ENCODE results near the gene SGF29.
"Not testable (repeated sequence)": the region's sequence is repeated elsewhere in the genome, so short reads cannot be mapped to it uniquely, and the experiment has no call there.

The SGF29 gene

GRCh38 chr16:28563218-28563617, 9.5 kb downstream of the SGF29 start:
- DNase-seq (ENCODE audit: low read depth in 2 of 3, low spot score in 2 of 3): no peak

- not testable (repeated sequence) for DNase-seq (ENCODE audit: low read depth in 2 of 3, low spot score in 2 of 3)
Measured at GRCh38 chr16:28566233-28566925, 12.7 kb downstream of the SGF29 start.

GRCh38 chr16:28567292-28567691, 13.6 kb downstream of the SGF29 start:
- DNase-seq (ENCODE audit: low read depth in 2 of 3, low spot score in 2 of 3): no peak

- DNase-seq (ENCODE audit: low read depth in 2 of 3, low spot score in 2 of 3): no peak
Measured at GRCh38 chr16:28569021-28569420, 15.3 kb downstream of the SGF29 start.

- DNase-seq (ENCODE audit: low read depth in 2 of 3, low spot score in 2 of 3): no peak
Measured at GRCh38 chr16:28569968-28570752, 16.4 kb downstream of the SGF29 start.

GRCh38 chr16:28572696-28573510, 19.2 kb downstream of the SGF29 start:
- DNase-seq (ENCODE audit: low read depth in 2 of 3, low spot score in 2 of 3): no peak

- no peak for DNase-seq (ENCODE audit: low read depth in 2 of 3, low spot score in 2 of 3)
Measured at GRCh38 chr16:28573738-28574718, 20.3 kb downstream of the SGF29 start.

GRCh38 chr16:28574925-28575324, 21.2 kb downstream of the SGF29 start:
- DNase-seq (ENCODE audit: low read depth in 2 of 3, low spot score in 2 of 3): no peak

GRCh38 chr16:28575446-28576109, 21.9 kb downstream of the SGF29 start:
- DNase-seq (ENCODE audit: low read depth in 2 of 3, low spot score in 2 of 3): no peak

GRCh38 chr16:28580726-28581315, 27.1 kb downstream of the SGF29 start:
- DNase-seq (ENCODE audit: low read depth in 2 of 3, low spot score in 2 of 3): no peak

GRCh38 chr16:28585674-28586073, 32.0 kb downstream of the SGF29 start:
- no peak for DNase-seq (ENCODE audit: low read depth in 2 of 3, low spot score in 2 of 3)

- no peak for DNase-seq (ENCODE audit: low read depth in 2 of 3, low spot score in 2 of 3)
Measured at GRCh38 chr16:28586466-28586865, 32.7 kb downstream of the SGF29 start.

- DNase-seq (ENCODE audit: low read depth in 2 of 3, low spot score in 2 of 3): no peak
Measured at GRCh38 chr16:28587386-28587785, 33.7 kb downstream of the SGF29 start.

GRCh38 chr16:28589069-28589468, 35.3 kb downstream of the SGF29 start:
- no peak for DNase-seq (ENCODE audit: low read depth in 2 of 3, low spot score in 2 of 3)

- no peak for DNase-seq (ENCODE audit: low read depth in 2 of 3, low spot score in 2 of 3)
Measured at GRCh38 chr16:28589930-28590329, 36.2 kb downstream of the SGF29 start.

- DNase-seq (ENCODE audit: low read depth in 2 of 3, low spot score in 2 of 3): no peak
Measured at GRCh38 chr16:28590384-28591340, 36.9 kb downstream of the SGF29 start.

GRCh38 chr16:28591355-28591754, 37.6 kb downstream of the SGF29 start:
- DNase-seq (ENCODE audit: low read depth in 2 of 3, low spot score in 2 of 3): no peak

GRCh38 chr16:28592511-28592910, 38.8 kb downstream of the SGF29 start:
- no peak for DNase-seq (ENCODE audit: low read depth in 2 of 3, low spot score in 2 of 3)

Data from activated CD8-positive, alpha-beta memory T cell treated with anti-CD3 and anti-CD28 coated beads for 48 hours (primary cell).